Hematopoietic multipotent progenitor cell (in vitro differentiated cells): ENCODE data around the gene UBXN7. TPM values are rescaled to one million over a fixed set of nuclear protein-coding genes. Genes with fewer than 3 reads are reported as not detected.
A peak's percentile ranks its signal among the peaks of the same experiment; 100 is the strongest.
"Not testable (repeated sequence)": the region's sequence is repeated elsewhere in the genome, so short reads cannot be mapped to it uniquely, and the experiment has no call there.

Experiments used
- DNase-seq, 3 donors: peaks; one replicate each; pipeline ENCODE4 v3.0.0-alpha.2; 2011 to 2015; ENCODE audit warnings: low read depth in 2 of 3, low spot score in 2 of 3
- small RNA-seq: library from RNA; depleted of rRNA; stranded (forward); fragments of <200 nt; gene quantifications from one replicate; pipeline ENCODE3, GENCODE V24; 2012
- total RNA-seq: library from RNA; depleted of rRNA; stranded (reverse); fragments of >200 nt; gene quantifications from one replicate; pipeline ENCODE4 v1.2.3, GENCODE V29; 2012

The UBXN7 gene
- total RNA-seq, 1 donor, result 14.8 TPM

GRCh38 chr3:196320137-196320536 lies 112.1 kb downstream of the UBXN7 start:
- no peak for DNase-seq

DNA sequence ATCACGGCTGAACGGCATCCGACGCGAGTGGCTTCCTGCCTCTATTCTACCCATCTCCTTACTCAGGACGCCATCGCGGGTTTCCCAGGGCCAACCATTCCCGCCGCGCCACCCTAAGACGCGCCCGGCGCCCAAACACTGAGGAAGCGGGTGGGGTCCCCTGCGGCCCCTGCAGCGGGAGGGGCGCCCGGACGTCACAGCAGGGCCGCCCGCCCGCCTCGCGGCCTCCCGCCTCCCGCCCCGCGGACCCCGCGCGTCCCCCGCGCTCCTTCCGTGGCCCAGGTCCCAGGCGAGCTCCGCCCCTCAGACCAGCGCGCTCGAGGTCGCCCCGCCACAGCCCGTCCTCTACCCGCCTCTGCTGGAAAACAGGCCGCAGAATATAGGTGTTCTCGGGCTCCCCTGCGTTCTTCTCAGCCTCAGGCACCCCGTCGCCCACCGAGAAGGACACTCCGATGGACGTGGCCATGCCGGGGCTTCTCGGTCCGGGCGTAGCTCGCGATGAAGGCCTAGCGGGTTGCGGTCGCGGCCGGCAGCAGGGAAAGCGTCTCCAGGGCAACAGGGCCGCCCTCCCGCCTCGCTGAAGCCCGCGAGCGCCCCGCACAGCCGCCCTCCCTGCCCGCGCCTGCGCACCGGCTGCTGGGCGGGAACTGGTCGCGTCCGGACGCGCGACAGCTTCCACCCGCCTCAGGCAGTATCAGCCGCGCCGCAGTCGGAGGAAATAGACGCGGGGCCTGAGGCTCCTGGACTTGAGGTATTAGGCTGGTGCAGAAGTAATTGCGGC lies 114.3 kb downstream of the UBXN7 start, which contains the start of gene DYNLT2B:
Gene DYNLT2B, minus strand, starts transcription at position 554 of the 781 bp plus-strand sequence. Its CDS starts 88 bp downstream, at position 466.
- DNase-seq, result peak; percentile 74 to 93 (median 91)

DNA sequence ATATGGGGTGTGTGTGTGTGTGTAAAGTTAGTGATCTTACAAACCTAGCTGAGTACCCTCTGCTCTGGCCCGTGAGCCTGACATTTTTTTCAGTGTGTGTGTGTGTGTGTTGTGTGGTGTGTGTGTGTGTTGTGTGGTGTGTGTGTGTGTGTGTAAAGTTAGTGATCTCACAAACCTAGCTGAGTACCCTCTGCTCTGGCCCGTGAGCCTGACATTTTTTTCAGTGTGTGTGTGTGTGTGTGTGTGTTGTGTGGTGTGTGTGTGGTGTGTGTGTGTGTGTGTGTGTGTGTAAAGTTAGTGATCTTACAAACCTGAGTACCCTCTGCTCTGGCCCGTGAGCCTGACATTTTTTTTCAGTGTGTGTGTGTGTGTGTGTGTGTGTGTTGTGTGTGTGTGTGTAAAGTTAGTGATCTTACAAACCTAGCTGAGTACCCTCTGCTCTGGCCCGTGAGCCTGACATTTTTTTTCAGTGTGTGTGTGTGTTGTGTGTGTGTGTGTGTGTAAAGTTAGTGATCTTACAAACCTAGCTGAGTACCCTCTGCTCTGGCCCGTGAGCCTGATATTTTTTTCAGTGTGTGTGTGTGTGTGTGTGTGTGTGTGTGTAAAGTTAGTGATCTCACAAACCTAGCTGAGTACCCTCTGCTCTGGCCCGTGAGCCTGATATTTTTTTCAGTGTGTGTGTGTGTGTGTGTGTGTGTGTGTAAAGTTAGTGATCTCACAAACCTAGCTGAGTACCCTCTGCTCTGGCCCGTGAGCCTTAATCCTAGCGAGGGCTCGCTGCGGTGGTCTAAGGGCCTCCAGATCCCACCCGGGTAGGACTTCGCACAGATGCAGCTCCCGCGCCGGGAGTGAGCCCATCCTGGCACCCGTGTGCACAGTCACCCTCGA lies 115.2 kb downstream of the UBXN7 start:
- DNase-seq, result peak in 1 of 3 donors; percentile 78

GRCh38 chr3:196315821-196316220 lies 116.4 kb downstream of the UBXN7 start:
- DNase-seq, result no peak

- no peak for DNase-seq
These were observed 117.6 kb downstream of the UBXN7 start for GRCh38 chr3:196314597-196314996.

DNA sequence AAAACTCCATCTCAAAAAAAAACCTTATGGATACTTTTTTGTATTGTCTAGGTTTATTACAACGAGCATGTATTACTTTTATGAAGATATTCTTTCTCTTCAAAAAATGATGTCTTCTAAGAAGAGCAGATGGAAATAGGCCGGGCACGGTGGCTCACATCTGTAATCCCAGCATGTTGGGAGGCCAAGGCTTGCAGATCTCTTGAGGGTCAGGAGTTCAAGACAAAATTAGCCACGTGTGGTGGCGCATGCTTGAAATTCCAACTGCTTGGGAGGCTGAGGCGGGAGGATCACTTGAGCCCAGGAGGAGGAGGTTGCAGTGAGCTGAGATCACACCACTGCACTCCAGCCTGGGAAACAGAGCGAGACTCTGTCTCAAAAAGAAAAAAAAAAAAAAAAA lies 118.1 kb downstream of the UBXN7 start:
- not testable (repeated sequence) for DNase-seq

DNA sequence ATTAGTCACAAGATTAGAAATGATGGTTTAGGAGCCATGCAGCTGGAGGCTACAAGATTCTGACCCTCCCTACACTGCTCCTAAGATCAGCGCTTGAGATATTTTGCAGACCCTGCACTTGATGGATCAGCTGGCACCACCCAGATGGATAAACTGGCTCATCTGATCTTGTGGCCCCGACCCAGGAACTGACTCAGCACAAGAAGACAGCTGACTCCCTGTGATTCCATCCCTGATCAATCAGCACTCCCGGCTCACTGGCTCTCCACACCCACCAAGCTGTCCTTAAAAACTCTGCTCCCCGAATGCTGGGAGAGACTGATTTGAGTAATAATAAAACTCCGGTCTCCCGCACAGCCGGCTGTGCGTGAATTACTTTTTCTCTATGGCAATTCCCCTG lies 129.3 kb downstream of the UBXN7 start:
- not testable (repeated sequence) for DNase-seq

- not testable (repeated sequence) for DNase-seq
These were observed 129.7 kb downstream of the UBXN7 start for GRCh38 chr3:196302551-196302950.

DNA sequence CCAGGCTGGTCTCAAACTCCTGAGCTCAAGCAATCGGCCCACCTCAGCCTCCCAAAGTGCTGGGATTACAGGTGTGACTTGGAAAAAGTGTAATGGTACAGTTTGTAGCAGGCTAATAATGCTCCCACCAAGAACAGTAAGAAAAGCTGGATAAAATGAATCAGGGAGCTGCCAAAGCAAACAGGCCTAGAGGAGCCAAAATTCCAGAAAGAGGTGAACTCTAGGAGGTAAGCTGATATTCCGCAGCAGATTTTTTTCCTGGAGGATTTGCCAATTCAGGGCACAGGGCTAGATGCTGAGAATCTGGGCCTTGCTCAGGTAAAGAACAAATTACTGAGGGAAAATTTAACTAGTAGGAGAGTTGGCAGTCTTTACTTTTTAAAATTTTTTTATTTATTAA lies 133.7 kb downstream of the UBXN7 start:
- DNase-seq, result no peak

Small RNA genes within 50 kb of the gene (small RNA-seq; reads per million reads assigned to genes)
- gene AC069257.2, result not detected
- not detected for gene AC083822.1
- gene AC117490.1, result not detected
- gene RN7SL434P, result not detected
- not detected for gene RN7SL738P
- not detected for gene RNU6-1279P
- not detected for gene RNU6-910P

Other genes with a start within 250 kb of the UBXN7 start
- 0.27 TPM for gene ZDHHC19, start 221.0 kb downstream of the UBXN7 start, total RNA-seq
- not detected for gene SLC51A, start 215.9 kb downstream of the UBXN7 start, total RNA-seq
- 57.1 TPM for gene PCYT1A, start 144.7 kb downstream of the UBXN7 start, total RNA-seq
- 2.2 TPM for gene DYNLT2B, start 114.2 kb downstream of the UBXN7 start, total RNA-seq
- not detected for gene TM4SF19, start 94.0 kb downstream of the UBXN7 start, total RNA-seq
- 27.2 TPM for gene RNF168, start 71.3 kb upstream of the UBXN7 start, total RNA-seq
- not detected for gene SMCO1, start 82.9 kb upstream of the UBXN7 start, total RNA-seq
- gene WDR53, start 136.1 kb upstream of the UBXN7 start, total RNA-seq, result 4.0 TPM
- gene FBXO45, start 136.2 kb upstream of the UBXN7 start, total RNA-seq, result 4.6 TPM
- 118 TPM for gene NRROS, start 207.3 kb upstream of the UBXN7 start, total RNA-seq